Lower leg skin (tissue), 3 donors: Measurements from ENCODE around the gene POU6F2.

Source experiments
- CTCF ChIP-seq, 3 donors: fragments of 450-650 bp; IDR thresholded peaks; one replicate each; pipeline ENCODE4 v1.5.1; 2016; ENCODE audit warnings: antibody characterized with exemption in 3 of 3, mild to moderate bottlenecking in 3 of 3, moderate library complexity in 2 of 3
- POLR2A ChIP-seq, 2 donors: fragments of 450-650 bp; IDR thresholded peaks; one replicate each; pipeline ENCODE4 v1.6.1; 2016 to 2017; ENCODE audit warnings: antibody characterized with exemption in 2 of 2, mild to moderate bottlenecking in 1 of 2, moderate library complexity in 1 of 2

GRCh38 chr7:39408906-39409305, 431.2 kb downstream of the POU6F2 start:
- TF ChIP-seq CTCF (IDR thresholded peaks at IDR 0.05) = no peak
- no peak for TF ChIP-seq POLR2A (IDR thresholded peaks at IDR 0.05)
